NT2/D1 (cell line): ENCODE results near the gene SARNP.

Experiments used
- SUZ12 ChIP-seq: IDR thresholded peaks from 2 replicates; pipeline ENCODE4 v1.6.1; 2011; ENCODE audit not compliant: insufficient read length, insufficient read depth; ENCODE audit errors: extremely low read depth
- YY1 ChIP-seq: IDR thresholded peaks from 2 replicates; pipeline ENCODE4 v1.6.1; 2011; ENCODE audit not compliant: insufficient read length, insufficient read depth

- TF ChIP-seq SUZ12 (no peak), YY1 (no peak)
Observed at GRCh38 chr12:55777856-55778255, 39.7 kb downstream of the SARNP start.
